Measurements from ENCODE around the gene KLHL21. TPM values are rescaled to one million over a fixed set of nuclear protein-coding genes. Genes with fewer than 3 reads are reported as not detected.

Gene KLHL21
- total and polyA plus RNA-seq, 9 of the 15 experiments (the other 6 are each of a cell fraction or from before 2014, with no cell fraction given): 2.1 to 42.1 (median 17.5) TPM

DNA sequence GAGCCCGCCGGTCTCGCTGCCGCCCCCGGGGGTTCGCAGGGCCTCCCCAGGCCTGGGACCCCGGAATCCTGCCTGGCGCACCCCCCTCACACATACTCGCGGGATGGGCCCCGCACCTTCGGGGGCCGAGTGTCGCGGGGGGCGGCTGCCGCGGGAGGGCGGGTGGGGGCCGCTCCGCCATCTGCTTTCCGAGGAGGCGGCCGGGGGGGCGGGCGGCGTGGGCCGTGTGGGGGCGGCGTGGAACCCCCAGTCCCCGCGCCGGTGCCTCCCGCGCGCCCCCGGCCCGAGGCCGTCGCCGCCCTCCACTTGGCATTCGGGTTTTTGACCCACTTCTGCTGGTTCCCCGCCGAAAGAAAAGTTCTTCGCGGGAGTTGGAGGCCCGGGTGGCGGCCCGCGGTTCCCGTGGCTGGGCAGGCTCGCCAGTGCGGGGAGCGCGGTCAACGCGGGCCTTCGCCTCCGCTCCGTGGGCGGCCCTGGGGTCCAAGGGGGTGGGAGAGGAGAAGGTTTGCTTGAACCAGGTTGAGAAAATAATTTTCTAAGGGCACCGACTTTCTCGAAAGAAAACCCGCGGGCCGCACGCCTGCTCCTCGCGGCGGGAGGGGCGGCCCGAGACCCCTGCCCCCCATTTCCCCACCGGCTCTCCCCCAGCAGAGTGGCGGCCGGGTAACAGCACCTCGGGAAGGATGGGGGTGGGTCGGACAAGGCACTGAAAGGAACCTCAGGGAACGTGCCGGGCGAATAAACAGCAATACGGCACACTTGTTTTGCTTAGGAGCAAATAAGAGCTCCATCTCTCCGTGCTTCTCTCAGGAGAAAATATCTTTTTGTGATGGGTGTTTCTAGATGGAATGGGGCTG, 12.5 kb upstream of the KLHL21 start (continued):
- TF ChIP-seq REST (IDR thresholded peaks at IDR 0.05; ENCODE audit: borderline replicate concordance) (no peak), REST (CRISPR knock-in tag; IDR thresholded peaks at IDR 0.05; ENCODE audit: low read depth) (no peak), IFI16 (CRISPR knock-in tag; IDR thresholded peaks at IDR 0.05) (no peak), FIP1L1 (IDR thresholded peaks at IDR 0.05; ENCODE audit: low read depth, low read length, poor library complexity, severe bottlenecking) (peak; percentile 46), HLTF (IDR thresholded peaks at IDR 0.05) (no peak), NONO (IDR thresholded peaks at IDR 0.05; ENCODE audit: low read depth in 2 of 2, low read length in 1 of 2) (no peak), NELFE (IDR thresholded peaks at IDR 0.05; ENCODE audit: insufficient read depth, insufficient read length) (no peak), HNRNPK (IDR thresholded peaks at IDR 0.05; ENCODE audit: low read depth, low read length, poor library complexity, severe bottlenecking) (no peak), SMAD2 (IDR thresholded peaks at IDR 0.05; ENCODE audit: low read depth, low read length) (no peak), EHMT2 (IDR thresholded peaks at IDR 0.05) (no peak), KDM2B (CRISPR knock-in tag; IDR thresholded peaks at IDR 0.05) (peak; percentile 78; the same call in 1 of the 2 replicates), ZNF12 (CRISPR knock-in tag; IDR thresholded peaks at IDR 0.05) (no peak), ZNF134 (CRISPR knock-in tag; conservative IDR thresholded peaks at IDR 0.05) (no peak), ZBED1 (IDR thresholded peaks at IDR 0.05) (no peak), POLR2G (IDR thresholded peaks at IDR 0.05; ENCODE audit: low read depth, low read length) (peak; percentile 71)
- TF ChIP-seq, protein P1, sequence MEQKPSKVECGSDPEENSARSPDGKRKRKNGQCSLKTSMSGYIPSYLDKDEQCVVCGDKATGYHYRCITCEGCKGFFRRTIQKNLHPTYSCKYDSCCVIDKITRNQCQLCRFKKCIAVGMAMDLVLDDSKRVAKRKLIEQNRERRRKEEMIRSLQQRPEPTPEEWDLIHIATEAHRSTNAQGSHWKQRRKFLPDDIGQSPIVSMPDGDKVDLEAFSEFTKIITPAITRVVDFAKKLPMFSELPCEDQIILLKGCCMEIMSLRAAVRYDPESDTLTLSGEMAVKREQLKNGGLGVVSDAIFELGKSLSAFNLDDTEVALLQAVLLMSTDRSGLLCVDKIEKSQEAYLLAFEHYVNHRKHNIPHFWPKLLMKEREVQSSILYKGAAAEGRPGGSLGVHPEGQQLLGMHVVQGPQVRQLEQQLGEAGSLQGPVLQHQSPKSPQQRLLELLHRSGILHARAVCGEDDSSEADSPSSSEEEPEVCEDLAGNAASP (IDR thresholded peaks at IDR 0.05): no peak
- TF ChIP-seq, protein P2, sequence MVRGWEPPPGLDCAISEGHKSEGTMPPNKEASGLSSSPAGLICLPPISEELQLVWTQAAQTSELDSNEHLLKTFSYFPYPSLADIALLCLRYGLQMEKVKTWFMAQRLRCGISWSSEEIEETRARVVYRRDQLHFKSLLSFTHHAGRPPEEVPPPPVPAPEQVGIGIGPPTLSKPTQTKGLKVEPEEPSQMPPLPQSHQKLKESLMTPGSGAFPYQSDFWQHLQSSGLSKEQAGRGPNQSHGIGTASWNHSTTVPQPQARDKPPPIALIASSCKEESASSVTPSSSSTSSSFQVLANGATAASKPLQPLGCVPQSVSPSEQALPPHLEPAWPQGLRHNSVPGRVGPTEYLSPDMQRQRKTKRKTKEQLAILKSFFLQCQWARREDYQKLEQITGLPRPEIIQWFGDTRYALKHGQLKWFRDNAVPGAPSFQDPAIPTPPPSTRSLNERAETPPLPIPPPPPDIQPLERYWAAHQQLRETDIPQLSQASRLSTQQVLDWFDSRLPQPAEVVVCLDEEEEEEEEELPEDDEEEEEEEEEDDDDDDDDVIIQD (CRISPR knock-in tag; IDR thresholded peaks at IDR 0.05): no peak
- TF ChIP-seq, protein P3, sequence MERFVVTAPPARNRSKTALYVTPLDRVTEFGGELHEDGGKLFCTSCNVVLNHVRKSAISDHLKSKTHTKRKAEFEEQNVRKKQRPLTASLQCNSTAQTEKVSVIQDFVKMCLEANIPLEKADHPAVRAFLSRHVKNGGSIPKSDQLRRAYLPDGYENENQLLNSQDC (CRISPR knock-in tag; IDR thresholded peaks at IDR 0.05): no peak
